Stimulated activated CD4-positive, alpha-beta T cell treated with anti-CD3 and anti-CD28 coated beads, Interleukin-12 subunit alpha, Interleukin-12 subunit beta, amount 100 ng/mL, for 24 hours (primary cell): ENCODE results near the gene NME8.

Experiments
- DNase-seq, 2 experiments: peaks; one replicate each; pipeline ENCODE4 v3.0.0-alpha.2; 2020; ENCODE audit warnings: low read depth in 2 of 2

Gene NME8

GRCh38 chr7:37901236-37901827 is 52.9 kb downstream of the NME8 start:
- no peak for DNase-seq

DNA sequence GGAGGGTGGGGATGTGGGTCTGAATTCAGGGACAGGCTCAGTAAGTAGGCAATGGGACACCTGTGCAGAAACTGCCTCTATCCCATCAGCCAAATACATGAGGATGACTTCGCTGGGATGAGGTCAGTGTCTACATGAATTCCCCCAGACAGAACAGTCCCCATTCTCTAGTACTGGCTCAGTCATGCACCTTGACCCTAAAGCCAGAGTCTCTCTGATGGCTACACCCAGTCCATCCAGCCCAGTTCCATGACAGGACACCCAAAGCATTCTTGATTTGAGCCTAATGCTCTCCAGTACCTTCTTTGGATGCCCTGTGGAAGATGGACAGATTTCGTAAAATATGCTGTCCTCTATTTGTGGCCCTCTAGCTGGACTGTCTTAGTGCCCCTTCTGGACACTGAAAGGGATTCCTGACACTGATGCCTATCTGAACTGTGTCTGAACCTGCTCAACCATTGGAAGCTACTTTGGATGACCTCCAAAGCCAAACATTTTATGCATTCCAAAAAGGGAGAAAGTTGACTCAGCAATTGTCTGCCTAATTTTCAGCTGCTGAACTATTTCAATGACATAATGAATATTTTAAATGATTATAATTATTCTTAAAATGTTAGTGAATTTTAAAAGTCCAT is 53.6 kb downstream of the NME8 start:
- no peak for DNase-seq

- no peak for DNase-seq
These were observed 59.9 kb downstream of the NME8 start for GRCh38 chr7:37908221-37908788.

DNA sequence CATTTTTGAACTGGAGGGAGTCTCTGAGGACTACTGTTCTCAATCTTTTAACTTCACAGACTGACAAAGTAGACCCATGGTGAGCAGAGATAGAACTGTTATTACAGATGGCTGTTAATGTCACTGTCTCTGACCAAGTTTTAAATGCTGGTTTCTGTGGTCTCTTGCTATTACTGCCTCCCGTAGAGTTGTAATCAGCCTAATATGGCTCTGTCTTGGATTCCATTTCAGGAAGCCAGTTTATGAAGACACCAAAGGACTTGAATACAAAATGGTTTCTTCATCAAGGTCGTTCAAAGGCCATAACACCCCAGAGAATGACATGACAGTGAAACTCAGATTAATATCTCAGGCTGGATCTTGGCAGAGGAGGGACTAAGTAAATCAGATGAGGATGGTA is 64.4 kb downstream of the NME8 start:
- DNase-seq = no peak

DNA sequence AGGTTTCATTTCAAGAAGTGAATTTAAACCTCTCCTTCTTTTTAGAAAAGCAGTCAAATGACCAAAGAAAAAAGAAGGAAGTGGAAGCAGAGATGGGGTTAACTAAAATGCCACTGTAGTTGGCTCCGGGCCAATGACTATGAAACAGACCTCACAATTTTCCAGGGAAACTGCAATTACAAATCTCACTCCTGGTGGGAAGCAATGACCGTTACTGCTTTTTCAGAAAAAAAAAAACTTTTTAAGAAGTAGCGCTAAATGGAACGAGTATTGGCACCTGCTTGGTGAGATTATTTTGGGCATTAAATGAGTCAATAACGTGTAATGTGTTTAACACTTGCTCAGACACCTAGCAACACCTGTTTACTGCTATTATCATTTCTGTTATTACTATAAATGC is 67.0 kb downstream of the NME8 start:
- no peak for DNase-seq

- DNase-seq = no peak
These were observed 67.7 kb downstream of the NME8 start for GRCh38 chr7:37916017-37916672.

DNA sequence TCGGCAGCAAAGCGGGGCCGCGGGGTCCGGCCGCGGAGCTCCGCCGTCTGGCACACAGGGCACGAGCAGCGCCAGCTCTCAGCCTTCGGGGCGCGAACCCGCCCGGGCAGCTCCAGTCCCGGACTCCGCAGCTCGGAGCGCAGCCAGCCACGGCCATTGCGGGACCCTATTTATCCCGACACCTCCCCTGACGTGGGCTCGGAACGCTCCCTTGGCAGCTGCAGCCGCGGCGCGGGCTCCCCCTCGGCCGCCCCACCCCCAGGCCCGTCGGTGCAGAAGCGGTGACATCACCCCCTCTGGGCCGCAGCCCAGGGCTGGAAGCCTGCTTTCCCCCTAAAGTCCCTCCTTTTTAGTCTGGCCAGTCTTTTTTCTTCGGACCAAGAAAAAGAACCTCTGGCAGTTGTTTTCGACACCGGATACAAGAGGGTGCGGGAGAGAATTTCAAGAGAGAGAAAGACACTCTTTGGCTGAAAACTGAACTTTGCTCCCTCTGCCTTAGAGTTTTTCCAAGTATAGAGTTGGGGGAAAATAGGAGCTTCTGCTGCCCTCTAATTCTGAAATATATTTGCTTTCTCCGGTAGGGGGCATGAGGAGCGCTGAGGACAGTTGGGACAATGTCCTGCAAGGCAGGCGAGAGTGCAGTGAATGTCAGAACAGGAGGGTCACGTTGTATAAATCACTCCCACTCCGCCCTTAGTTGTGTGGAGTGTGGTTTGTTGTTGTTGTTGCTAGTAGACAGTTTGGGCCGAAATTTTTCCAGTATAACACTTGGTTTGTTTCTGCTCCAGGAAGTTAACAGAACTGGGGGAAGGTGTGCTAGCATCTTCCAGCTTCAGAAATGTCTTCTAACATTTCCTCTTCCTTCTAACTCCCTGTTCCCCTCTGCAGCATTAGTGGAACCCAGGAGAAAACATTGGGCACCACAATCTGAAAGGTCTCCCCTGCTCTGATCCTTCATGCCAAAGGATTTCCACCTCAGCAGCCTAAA is 68.6 kb downstream of the NME8 start, which contains the start of gene SFRP4:
TSS of gene SFRP4 (minus strand) at position 145 of the 988 bp plus-strand sequence. CDS start 280 bp downstream, outside the sequence.
- DNase-seq = no peak

- no peak for DNase-seq
These were observed 70.1 kb downstream of the NME8 start for GRCh38 chr7:37918526-37918925.

- DNase-seq = peak in 1 of 2 experiments; percentile 12
These were observed 72.0 kb downstream of the NME8 start, which contains the start of gene EPDR1 for GRCh38 chr7:37920305-37920848. TSS of gene EPDR1 (plus strand) at chr7:37920640. CDS start at chr7:37920940, 300 bp downstream.

GRCh38 chr7:37920849-37921805 is 72.7 kb downstream of the NME8 start:
- no peak for DNase-seq

DNA sequence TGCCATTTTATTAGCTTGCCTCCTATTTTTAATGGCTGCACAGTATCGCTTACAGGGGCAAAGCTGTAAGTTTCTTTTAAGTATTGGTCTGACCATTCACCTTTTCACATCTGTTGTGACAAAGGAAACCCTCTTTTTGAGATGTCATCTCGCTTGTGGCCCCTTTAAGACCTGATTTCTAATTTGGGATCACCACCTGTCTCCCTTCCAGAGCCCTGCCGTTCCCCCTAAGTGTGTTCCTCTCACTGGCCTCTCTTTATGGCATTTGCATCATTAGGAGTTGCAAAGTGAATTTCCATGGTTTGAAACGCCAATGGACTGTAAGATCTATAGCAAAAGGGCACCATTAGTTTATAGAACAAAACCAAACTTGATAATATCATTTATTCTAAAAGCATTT is 73.5 kb downstream of the NME8 start:
- no peak for DNase-seq

- DNase-seq = no peak
These were observed 75.6 kb downstream of the NME8 start for GRCh38 chr7:37923996-37924395.

- no peak for DNase-seq
These were observed 76.2 kb downstream of the NME8 start for GRCh38 chr7:37924491-37925041.

DNA sequence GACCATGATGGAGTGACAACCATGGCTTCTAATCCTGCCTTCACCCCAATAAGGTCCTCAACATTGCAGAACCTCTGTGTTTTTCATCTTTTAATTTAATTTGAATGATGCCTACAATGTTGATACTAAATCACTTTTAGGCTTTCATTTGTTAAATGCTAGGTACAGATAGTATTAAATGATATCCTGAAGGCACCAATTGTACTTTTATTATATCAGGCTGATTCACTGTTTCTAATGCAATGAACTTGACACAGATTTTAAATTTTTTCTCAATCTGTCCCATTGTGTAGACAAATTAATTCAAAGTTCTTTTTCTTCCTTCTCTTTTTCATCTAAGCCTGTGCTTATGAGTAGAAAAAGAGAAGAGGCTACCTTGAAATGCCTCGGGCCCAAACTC is 77.2 kb downstream of the NME8 start:
- DNase-seq = no peak

GRCh38 chr7:37927773-37928444 is 79.5 kb downstream of the NME8 start:
- no peak for DNase-seq

DNA sequence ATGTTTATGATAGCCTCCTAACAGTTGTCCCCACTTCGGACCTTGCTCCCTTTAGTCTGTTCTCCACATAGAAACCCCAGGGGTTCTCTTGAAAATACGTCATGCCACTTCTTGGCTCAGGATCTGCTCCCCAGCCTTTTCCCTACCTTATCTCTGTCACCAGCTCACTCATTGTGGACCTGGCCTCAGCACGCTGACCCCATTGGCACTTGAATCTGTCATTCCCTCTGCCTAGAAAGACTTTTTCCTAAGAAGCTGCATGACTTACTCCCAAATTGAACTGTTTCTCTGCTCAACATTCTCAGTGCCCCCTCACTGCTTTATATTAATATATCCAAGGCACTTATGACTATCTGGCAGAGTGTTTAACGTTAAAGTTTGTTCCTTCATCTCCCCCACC is 80.5 kb downstream of the NME8 start:
- no peak for DNase-seq

- no peak for DNase-seq
These were observed 82.0 kb downstream of the NME8 start for GRCh38 chr7:37930226-37930948.

DNA sequence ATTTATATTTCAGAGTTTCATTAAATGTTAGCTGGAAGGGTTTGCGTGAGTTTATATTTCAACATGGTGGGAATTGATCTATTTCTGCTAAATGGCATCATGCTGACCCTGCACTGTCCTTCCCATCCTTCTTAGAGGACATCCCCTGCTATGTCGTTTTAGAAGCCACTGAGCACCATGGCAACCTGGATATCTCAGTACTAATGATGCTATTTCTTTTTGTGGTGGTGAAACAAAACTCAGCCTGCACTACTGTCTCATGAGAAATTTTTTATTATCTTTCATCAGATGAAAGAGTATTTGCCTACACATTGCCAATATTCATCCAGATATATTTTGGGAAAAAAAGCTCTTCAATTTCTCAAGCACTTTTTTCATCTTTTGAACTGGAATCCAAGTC is 84.1 kb downstream of the NME8 start:
- DNase-seq = no peak
